ENCODE measurements around the gene WDR64.

Gene WDR64

GRCh38 chr1:241713316-241713715, 61.2 kb downstream of the WDR64 start:
- H3K27ac Mint-ChIP-seq = no peak overlapping the region
- no peak for TF ChIP-seq CTCF (IDR thresholded peaks at IDR 0.05)
- peaks cover 16% of the 10 kb centered on the region for H3K4me1 Mint-ChIP-seq
- no peak overlapping the region for H3K4me3 Mint-ChIP-seq
- no peaks in the 10 kb centered on the region for H3K9me3 Mint-ChIP-seq
- no peak for DNase-seq
- no peaks in the 10 kb centered on the region for H3K27me3 Mint-ChIP-seq (ENCODE audit: low read depth, poor library complexity)
- H3K36me3 Mint-ChIP-seq (ENCODE audit: low read depth) = no peaks in the 10 kb centered on the region

DNA sequence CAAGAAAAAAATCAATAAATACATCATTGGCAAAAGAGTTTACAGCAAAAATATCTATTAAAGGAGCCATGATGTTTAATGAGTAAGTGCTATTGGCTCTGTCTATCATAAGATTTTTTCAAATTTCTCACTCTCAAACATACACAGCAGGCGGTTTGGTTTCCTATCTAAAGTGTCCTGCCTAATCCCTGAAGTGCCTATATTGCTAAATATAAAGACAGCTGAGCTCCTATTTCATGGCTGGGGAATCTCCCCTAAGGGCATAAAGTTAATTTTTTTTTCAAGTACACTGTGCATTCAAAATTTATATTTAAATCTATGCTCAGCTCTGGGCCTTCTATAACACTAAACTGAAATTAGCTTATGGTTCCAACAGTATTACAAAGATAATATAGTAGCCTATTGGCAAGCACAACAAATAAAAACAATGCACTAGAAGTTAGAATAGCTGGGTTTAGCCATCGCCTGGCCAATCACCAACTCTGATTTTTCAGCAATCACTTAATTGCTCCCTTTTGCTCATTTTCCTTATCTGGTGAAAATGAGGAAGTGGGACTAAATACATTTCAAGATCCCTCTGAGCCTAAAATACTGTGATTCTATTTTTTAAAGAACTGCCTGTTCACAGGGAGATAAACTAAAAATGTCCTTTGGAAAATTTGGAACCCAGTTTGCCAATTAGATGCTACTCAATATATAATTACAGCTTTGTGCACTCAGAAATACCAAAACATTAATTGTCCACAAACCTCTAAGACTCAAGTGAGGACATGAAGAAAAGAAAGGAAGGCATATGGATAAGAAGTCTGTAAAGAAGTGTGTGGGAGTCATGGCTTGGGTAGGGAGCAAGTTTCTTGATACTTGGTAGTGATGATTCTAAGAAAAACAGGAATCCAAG, 62.5 kb downstream of the WDR64 start:
- Mint-ChIP-seq H3K4me3 (no peak overlapping the region), H3K9me3 (no peaks in the 10 kb centered on the region), H3K27me3 (ENCODE audit: low read depth, poor library complexity) (no peaks in the 10 kb centered on the region), H3K36me3 (ENCODE audit: low read depth) (no peaks in the 10 kb centered on the region), H3K4me1 (peaks cover 16% of the 10 kb centered on the region), H3K27ac (no peak overlapping the region)
- no peak for TF ChIP-seq CTCF (IDR thresholded peaks at IDR 0.05)
- DNase-seq = no peak

GRCh38 chr1:241715435-241715834, 63.4 kb downstream of the WDR64 start:
- H3K4me1 Mint-ChIP-seq = peaks cover 16% of the 10 kb centered on the region
- H3K36me3 Mint-ChIP-seq (ENCODE audit: low read depth) = no peaks in the 10 kb centered on the region
- H3K27me3 Mint-ChIP-seq (ENCODE audit: low read depth, poor library complexity) = no peaks in the 10 kb centered on the region
- DNase-seq = no peak
- no peak overlapping the region for H3K27ac Mint-ChIP-seq
- H3K9me3 Mint-ChIP-seq = peaks cover 3% of the 10 kb centered on the region
- TF ChIP-seq CTCF (IDR thresholded peaks at IDR 0.05) = no peak
- H3K4me3 Mint-ChIP-seq = no peak overlapping the region

DNA sequence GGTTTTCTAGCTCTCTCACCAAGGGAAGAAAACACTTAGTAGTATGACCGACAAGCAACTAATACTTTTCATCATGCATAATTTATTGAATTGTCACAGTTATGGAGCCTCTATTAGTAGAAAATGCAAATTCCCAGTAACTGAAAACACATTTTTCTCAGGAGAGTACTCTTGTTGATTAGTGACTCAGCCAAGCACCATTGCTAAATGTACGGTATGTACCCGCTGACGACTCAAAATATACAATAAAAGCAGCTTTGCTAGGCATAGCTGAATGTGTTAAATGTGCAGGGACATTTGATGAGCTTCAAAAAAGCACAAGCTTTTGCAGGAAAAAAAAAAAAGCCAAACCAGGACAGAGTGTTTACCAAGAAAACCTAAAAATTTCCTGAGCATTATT, 63.9 kb downstream of the WDR64 start:
- no peaks in the 10 kb centered on the region for H3K36me3 Mint-ChIP-seq (ENCODE audit: low read depth)
- H3K27ac Mint-ChIP-seq = no peak overlapping the region
- H3K4me3 Mint-ChIP-seq = no peak overlapping the region
- peaks cover 16% of the 10 kb centered on the region for H3K4me1 Mint-ChIP-seq
- no peak for DNase-seq
- peaks cover 8% of the 10 kb centered on the region for H3K9me3 Mint-ChIP-seq
- no peaks in the 10 kb centered on the region for H3K27me3 Mint-ChIP-seq (ENCODE audit: low read depth, poor library complexity)
- TF ChIP-seq CTCF (IDR thresholded peaks at IDR 0.05) = no peak

DNA sequence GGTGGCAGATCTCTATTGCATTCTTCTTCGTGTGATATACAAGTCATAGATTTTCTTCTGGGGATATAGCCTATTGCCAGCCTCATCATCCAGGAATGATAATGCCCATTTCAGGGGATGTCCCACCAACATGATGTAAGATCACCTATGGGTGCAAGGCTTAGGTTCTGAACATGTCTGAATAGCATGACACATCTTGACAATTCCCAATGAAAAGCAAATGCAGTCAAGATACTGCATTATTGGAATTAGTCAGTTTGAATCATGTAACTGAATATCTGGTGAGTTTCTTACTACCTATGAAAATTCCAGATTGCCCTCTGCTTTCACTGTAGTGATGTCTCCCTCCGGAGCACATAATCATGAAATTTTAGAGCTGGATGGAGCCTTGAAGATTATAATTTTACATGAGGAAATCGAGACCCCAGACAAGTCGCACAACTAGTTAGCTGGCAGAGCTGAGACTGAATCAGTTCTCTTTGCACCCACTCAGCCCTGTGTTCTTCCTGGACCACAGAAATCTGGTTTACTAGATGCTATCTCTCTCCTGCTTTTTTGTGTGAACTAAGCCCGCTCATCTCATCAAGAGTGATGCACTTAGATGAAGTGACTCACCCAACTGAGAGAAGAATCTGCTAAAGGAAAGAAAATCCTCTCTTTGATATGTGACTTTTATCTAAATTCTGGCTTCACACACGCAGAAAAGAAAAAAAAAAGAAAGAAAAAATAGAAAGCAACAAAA, 65.0 kb downstream of the WDR64 start:
- no peak for DNase-seq
- Mint-ChIP-seq H3K36me3 (ENCODE audit: low read depth) (no peaks in the 10 kb centered on the region), H3K27me3 (ENCODE audit: low read depth, poor library complexity) (no peaks in the 10 kb centered on the region), H3K4me3 (no peak overlapping the region), H3K27ac (no peak overlapping the region), H3K9me3 (peaks cover 9% of the 10 kb centered on the region), H3K4me1 (peaks cover 16% of the 10 kb centered on the region)
- no peak for TF ChIP-seq CTCF (IDR thresholded peaks at IDR 0.05)

All from nephron progenitor cell (in vitro differentiated cells).